GM12872 (cell line): ENCODE results near the gene TMEM52.

Experiments used
- TF ChIP-seq, protein P1 (sequence below): IDR thresholded peaks from 3 replicates; pipeline ENCODE4 v1.5.1; 2011; ENCODE audit warnings: low read depth, mild to moderate bottlenecking, low read length, moderate library complexity; ENCODE audit not compliant: insufficient read depth

The TMEM52 gene

DNA sequence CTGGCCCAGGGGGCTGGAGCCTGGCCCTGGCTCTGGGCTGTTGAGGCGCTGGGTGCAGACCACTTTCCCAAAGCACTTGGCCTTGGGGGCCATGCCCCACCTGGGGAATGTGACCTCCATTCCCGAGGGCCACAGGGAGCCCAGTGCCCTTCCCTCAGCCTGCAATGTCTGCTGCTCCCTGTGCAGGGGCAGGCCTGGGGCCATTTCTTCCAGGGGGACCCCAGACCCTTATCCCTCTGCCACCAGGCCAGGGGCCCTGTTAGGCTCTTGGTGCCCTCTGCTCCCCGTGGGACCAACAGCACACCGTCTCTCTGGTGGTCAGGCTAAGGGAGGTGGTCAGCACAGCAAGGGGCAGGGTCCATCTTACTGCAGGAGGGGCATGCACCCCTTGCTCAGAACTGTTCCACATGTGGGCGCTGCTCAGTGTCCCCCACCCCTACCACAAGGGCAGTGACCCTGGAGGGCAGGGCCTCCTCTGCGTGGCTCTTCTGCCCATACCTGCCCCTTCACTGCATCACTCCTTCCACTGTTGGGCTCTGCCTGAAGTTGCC is 1.1 kb upstream of the TMEM52 start:
- TF ChIP-seq, protein P1, sequence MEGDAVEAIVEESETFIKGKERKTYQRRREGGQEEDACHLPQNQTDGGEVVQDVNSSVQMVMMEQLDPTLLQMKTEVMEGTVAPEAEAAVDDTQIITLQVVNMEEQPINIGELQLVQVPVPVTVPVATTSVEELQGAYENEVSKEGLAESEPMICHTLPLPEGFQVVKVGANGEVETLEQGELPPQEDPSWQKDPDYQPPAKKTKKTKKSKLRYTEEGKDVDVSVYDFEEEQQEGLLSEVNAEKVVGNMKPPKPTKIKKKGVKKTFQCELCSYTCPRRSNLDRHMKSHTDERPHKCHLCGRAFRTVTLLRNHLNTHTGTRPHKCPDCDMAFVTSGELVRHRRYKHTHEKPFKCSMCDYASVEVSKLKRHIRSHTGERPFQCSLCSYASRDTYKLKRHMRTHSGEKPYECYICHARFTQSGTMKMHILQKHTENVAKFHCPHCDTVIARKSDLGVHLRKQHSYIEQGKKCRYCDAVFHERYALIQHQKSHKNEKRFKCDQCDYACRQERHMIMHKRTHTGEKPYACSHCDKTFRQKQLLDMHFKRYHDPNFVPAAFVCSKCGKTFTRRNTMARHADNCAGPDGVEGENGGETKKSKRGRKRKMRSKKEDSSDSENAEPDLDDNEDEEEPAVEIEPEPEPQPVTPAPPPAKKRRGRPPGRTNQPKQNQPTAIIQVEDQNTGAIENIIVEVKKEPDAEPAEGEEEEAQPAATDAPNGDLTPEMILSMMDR = no peak

DNA sequence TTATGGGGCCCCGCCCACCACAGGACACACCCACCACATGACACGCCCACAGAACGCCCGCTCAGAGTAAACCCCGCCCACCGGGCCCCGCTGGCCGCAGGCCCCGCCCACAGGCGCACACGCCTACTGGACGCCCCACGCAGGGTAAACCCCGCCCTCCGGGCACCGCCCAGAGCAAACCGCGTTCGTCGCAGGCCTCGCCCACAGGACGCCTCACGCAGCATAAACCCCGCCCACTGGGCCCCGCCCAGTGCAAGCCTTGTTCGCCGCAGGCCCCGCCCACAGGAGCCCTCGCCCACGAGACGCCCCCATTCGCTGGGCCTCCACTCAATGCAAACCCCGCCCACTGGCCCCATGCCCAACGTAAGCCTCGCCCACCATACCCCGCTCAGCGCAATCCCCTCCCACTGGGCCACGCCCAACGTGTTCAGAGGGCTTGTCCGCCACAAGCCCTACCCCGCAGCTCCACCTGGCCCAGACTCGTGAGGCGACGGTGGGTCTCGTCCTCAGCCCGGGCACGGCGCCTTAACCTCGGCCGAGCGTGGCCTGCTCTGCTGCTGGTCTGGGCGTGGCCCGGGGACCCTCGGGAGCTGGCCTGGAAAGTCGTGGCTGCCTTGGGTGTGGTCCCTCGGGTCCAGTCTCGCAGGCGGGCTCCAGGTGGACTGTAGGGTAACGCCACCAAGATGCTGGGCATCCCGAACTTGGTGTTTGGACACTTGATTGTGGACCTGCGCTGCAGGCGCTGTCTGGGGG is 401 bp upstream of the TMEM52 start:
- TF ChIP-seq, protein P1 = no peak

DNA sequence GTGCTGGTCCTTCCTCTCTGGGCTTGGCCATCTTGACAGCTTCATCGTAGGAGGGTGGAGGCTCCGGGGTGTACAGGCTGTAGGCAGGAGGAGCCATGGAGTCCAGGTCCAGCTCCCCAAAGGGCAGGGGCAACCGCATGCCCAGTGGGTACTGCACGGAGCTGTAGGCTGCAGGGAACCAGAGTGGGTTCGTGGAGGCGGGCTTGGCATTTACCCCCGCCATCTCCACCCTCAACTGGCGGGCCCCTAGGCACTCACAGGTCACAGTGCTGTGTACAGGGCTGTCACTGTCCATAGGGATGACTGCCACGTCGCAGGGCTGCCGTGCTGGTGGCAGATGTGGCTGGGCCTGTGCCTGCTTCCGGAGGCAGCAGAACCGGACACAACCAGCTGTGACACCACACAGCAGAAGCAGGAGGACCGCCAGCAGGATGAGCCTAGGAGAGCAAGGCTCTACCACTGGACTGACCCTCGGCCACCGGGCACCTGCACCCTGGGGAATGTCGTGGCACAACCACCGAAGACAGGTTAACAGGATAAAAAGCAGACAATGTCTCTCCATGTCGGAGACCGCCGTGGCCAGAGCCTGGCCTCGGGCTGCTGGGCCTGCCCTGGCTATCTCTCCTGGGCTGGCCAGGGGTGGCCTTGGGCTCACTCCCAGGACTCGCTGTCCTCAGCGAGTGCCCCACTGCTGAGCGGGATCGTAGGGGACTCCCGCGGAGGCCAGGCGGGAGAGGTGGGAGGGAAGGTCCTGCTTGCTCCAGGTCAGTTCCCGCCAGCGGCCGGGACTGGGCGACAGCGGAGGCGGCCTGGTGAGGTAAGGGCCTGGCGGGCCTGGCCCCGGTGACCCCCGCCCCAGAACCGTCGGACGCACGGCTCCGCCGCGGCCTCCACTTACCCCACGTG is 831 bp downstream of the TMEM52 start:
- TF ChIP-seq, protein P1 = no peak

DNA sequence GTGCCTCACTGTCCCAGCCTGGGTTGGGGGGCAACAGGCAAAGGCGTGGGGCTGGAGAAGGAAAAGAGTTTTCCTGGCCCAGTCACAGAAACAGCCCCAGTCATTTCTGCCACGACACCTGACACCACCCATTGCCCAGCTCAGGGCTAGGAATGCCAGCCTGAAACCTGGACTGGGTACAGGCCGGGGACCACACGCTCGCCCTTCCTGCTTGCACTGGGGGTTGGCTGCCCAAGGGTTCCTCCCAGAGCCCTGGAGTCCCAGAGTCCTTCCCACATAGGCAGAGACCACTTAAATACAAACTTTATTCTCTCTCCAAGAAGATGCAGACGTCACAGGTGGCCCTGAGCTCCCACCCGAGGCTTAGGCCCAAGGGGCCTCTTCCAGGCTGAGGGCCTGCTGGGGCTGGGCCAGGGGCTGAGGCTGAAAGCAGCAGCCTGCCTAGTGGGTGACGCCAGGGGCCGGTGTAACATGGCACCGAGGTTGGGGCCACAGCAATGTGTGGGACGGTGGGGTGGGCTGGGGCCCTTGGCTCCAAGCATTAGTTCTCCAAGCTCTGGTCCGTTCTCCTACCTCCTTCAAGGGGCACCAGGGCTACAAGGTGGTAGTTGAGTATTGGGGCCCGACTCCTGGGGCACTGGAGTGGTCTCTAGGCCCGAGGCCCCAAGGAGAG is 1.6 kb downstream of the TMEM52 start:
- TF ChIP-seq, protein P1 = no peak

DNA sequence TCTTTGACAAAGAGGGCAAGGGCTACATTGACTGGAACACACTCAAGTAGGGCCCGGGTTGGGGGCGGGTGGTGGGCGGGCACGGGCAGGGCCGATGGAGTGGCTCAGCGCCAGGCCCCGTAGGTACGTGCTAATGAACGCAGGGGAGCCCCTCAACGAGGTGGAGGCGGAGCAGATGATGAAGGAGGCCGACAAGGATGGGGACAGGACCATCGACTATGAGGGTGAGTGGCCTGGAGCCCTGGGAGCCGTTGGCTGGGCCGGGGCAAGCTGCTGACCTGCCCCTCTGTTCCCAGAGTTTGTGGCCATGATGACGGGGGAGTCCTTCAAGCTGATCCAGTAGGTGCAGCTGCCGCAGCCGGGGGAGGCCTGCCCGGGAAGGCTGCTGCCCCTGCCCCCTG is 2.2 kb downstream of the TMEM52 start:
- TF ChIP-seq, protein P1 = no peak

DNA sequence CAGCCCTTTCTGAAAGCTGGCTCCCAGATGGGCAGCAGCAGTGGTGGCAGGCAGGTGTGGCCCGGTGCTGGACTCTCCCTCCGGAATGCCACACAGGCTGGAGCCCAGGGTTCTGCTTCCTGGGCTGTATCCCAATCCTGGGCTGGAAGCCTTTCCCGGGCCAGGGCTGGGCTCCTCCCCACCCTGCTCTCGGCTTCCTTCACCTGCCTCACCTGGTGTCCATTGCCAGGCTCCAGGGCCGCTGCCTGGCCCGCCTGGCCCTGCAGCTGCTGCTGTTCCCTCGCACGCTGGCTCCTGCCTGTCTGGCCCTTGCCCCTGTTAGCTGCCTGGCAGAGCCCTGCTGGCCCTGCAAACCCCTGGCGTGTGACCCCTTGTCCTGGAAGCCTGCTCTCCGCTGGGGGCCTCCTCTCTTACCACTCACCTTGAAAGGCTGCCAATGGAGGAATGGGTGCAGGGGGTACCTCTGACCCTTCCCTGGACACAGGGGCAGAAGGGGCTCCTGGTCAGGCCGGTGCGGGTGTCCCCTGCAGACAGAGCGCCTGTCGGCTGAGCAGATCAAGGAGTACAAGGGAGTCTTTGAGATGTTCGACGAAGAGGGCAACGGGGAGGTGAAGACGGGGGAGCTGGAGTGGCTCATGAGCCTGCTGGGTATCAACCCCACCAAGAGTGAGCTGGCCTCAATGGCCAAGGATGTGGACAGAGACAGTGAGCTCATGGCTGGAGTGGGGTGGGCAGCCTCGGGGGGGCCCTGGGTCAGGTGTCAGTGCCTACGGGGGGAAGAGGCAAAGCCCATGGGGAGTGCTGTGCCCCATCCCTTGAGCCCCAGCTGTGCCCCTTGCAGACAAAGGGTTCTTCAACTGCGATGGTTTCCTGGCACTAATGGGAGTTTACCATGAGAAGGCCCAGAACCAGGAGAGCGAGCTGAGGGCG is 2.9 kb downstream of the TMEM52 start:
- TF ChIP-seq, protein P1 = no peak
